IPS-18a (cell line): ENCODE data around the gene UBE2K.
"Not testable (repeated sequence)": the region's sequence is repeated elsewhere in the genome, so short reads cannot be mapped to it uniquely, and the experiment has no call there.

ENCODE experiments used
- H3K27ac ChIP-seq: one replicate; pipeline ENCODE4 v1.5.1; 2013; ENCODE audit warnings: low read length
- H3K27me3 ChIP-seq: one replicate; pipeline ENCODE4 v1.6.1; 2013; ENCODE audit warnings: mild to moderate bottlenecking, low read length; ENCODE audit not compliant: control insufficient read depth, insufficient read depth
- H3K36me3 ChIP-seq: one replicate; pipeline ENCODE4 v1.6.1; 2013; ENCODE audit warnings: low read depth, low read length; ENCODE audit not compliant: control insufficient read depth
- H3K4me1 ChIP-seq: one replicate; pipeline ENCODE4 v1.6.1; 2013; ENCODE audit warnings: low read depth, low read length; ENCODE audit not compliant: control insufficient read depth
- H3K4me3 ChIP-seq: one replicate; pipeline ENCODE4 v1.5.1; 2013; ENCODE audit warnings: low read length
- H3K9ac ChIP-seq: one replicate; pipeline ENCODE4 v1.6.1; 2013; ENCODE audit warnings: mild to moderate bottlenecking, low read length, moderate library complexity
- H3K9me3 ChIP-seq: one replicate; pipeline ENCODE4 v1.6.1; 2013; ENCODE audit warnings: low read depth, low read length; ENCODE audit not compliant: control insufficient read depth

Gene UBE2K

GRCh38 chr4:39660757-39661156 is 37.2 kb upstream of the UBE2K start:
- H3K27ac ChIP-seq = no peak overlapping the region
- H3K9ac ChIP-seq = no peak overlapping the region
- no peak overlapping the region for H3K4me3 ChIP-seq
- H3K36me3 ChIP-seq = no peaks in the 10 kb centered on the region
- no peaks in the 10 kb centered on the region for H3K27me3 ChIP-seq
- H3K9me3 ChIP-seq = no peaks in the 10 kb centered on the region
- no peaks in the 10 kb centered on the region for H3K4me1 ChIP-seq

GRCh38 chr4:39662683-39663082 is 35.3 kb upstream of the UBE2K start:
- Histone ChIP-seq H3K4me1 (no peaks in the 10 kb centered on the region), H3K4me3 (no peak overlapping the region)

GRCh38 chr4:39664828-39665731 is 32.9 kb upstream of the UBE2K start:
- H3K27ac ChIP-seq = no peak overlapping the region

More at GRCh38 chr4:39662683-39663082, 35.3 kb upstream of the UBE2K start:
- Histone ChIP-seq H3K27me3 (no peaks in the 10 kb centered on the region), H3K27ac (no peak overlapping the region), H3K36me3 (no peaks in the 10 kb centered on the region), H3K9ac (no peak overlapping the region), H3K9me3 (no peaks in the 10 kb centered on the region)

GRCh38 chr4:39667706-39668105 is 30.2 kb upstream of the UBE2K start:
- H3K27me3 ChIP-seq = no peaks in the 10 kb centered on the region
- H3K36me3 ChIP-seq = no peaks in the 10 kb centered on the region
- H3K4me1 ChIP-seq = no peaks in the 10 kb centered on the region

More at GRCh38 chr4:39664828-39665731, 32.9 kb upstream of the UBE2K start:
- Histone ChIP-seq H3K4me3 (no peak overlapping the region), H3K36me3 (no peaks in the 10 kb centered on the region), H3K9ac (no peak overlapping the region), H3K27me3 (no peaks in the 10 kb centered on the region), H3K4me1 (no peaks in the 10 kb centered on the region), H3K9me3 (no peaks in the 10 kb centered on the region)

GRCh38 chr4:39668887-39669286 is 29.0 kb upstream of the UBE2K start:
- H3K36me3 ChIP-seq = no peaks in the 10 kb centered on the region
- H3K4me1 ChIP-seq = no peaks in the 10 kb centered on the region
- no peak overlapping the region for H3K9ac ChIP-seq
- H3K27ac ChIP-seq = no peak overlapping the region
- no peak overlapping the region for H3K4me3 ChIP-seq
- H3K27me3 ChIP-seq = no peaks in the 10 kb centered on the region
- no peaks in the 10 kb centered on the region for H3K9me3 ChIP-seq

More at GRCh38 chr4:39667706-39668105, 30.2 kb upstream of the UBE2K start:
- no peak overlapping the region for H3K4me3 ChIP-seq
- H3K9me3 ChIP-seq = no peaks in the 10 kb centered on the region
- no peak overlapping the region for H3K9ac ChIP-seq
- H3K27ac ChIP-seq = no peak overlapping the region

GRCh38 chr4:39670296-39670695 is 27.6 kb upstream of the UBE2K start:
- H3K4me3 ChIP-seq, H3K27me3 ChIP-seq: not testable (repeated sequence)

GRCh38 chr4:39675681-39676080 is 22.3 kb upstream of the UBE2K start:
- not testable (repeated sequence) for H3K9me3 ChIP-seq, H3K4me3 ChIP-seq

More at GRCh38 chr4:39670296-39670695, 27.6 kb upstream of the UBE2K start:
- H3K4me1 ChIP-seq, H3K9me3 ChIP-seq, H3K9ac ChIP-seq, H3K36me3 ChIP-seq, H3K27ac ChIP-seq: not testable (repeated sequence)

GRCh38 chr4:39681003-39681402 is 16.9 kb upstream of the UBE2K start:
- H3K4me1 ChIP-seq, H3K4me3 ChIP-seq, H3K27me3 ChIP-seq, H3K36me3 ChIP-seq, H3K9me3 ChIP-seq, H3K9ac ChIP-seq, H3K27ac ChIP-seq: not testable (repeated sequence)

More at GRCh38 chr4:39675681-39676080, 22.3 kb upstream of the UBE2K start:
- not testable (repeated sequence) for H3K4me1 ChIP-seq, H3K27me3 ChIP-seq, H3K9ac ChIP-seq, H3K36me3 ChIP-seq, H3K27ac ChIP-seq

- no peaks in the 10 kb centered on the region for H3K36me3 ChIP-seq
- no peak overlapping the region for H3K9ac ChIP-seq
- H3K27me3 ChIP-seq = no peaks in the 10 kb centered on the region
- H3K27ac ChIP-seq = no peak overlapping the region
- H3K4me3 ChIP-seq = no peak overlapping the region
- H3K9me3 ChIP-seq = no peaks in the 10 kb centered on the region
- no peaks in the 10 kb centered on the region for H3K4me1 ChIP-seq
Observed at GRCh38 chr4:39682138-39682537, 15.8 kb upstream of the UBE2K start.

- Histone ChIP-seq H3K36me3 (no peaks in the 10 kb centered on the region), H3K4me1 (no peaks in the 10 kb centered on the region), H3K9ac (no peak overlapping the region), H3K27me3 (no peaks in the 10 kb centered on the region), H3K27ac (no peak overlapping the region), H3K4me3 (no peak overlapping the region), H3K9me3 (no peaks in the 10 kb centered on the region)
Observed at GRCh38 chr4:39685990-39686389, 11.9 kb upstream of the UBE2K start.

GRCh38 chr4:39687014-39687413 is 10.9 kb upstream of the UBE2K start:
- Histone ChIP-seq H3K27me3 (no peaks in the 10 kb centered on the region), H3K4me3 (no peak overlapping the region), H3K27ac (no peak overlapping the region), H3K9ac (no peak overlapping the region), H3K4me1 (no peaks in the 10 kb centered on the region), H3K9me3 (no peaks in the 10 kb centered on the region), H3K36me3 (no peaks in the 10 kb centered on the region)

GRCh38 chr4:39689970-39690369 is 8.0 kb upstream of the UBE2K start:
- H3K4me3 ChIP-seq = no peak overlapping the region
- H3K9me3 ChIP-seq = no peaks in the 10 kb centered on the region
- H3K9ac ChIP-seq = no peak overlapping the region
- no peaks in the 10 kb centered on the region for H3K36me3 ChIP-seq
- H3K4me1 ChIP-seq = no peaks in the 10 kb centered on the region
- H3K27ac ChIP-seq = no peak overlapping the region
- no peaks in the 10 kb centered on the region for H3K27me3 ChIP-seq
